ENCODE measurements around the gene ADO.
A peak's percentile ranks its signal among the peaks of the same experiment; 100 is the strongest.

ADO gene

DNA sequence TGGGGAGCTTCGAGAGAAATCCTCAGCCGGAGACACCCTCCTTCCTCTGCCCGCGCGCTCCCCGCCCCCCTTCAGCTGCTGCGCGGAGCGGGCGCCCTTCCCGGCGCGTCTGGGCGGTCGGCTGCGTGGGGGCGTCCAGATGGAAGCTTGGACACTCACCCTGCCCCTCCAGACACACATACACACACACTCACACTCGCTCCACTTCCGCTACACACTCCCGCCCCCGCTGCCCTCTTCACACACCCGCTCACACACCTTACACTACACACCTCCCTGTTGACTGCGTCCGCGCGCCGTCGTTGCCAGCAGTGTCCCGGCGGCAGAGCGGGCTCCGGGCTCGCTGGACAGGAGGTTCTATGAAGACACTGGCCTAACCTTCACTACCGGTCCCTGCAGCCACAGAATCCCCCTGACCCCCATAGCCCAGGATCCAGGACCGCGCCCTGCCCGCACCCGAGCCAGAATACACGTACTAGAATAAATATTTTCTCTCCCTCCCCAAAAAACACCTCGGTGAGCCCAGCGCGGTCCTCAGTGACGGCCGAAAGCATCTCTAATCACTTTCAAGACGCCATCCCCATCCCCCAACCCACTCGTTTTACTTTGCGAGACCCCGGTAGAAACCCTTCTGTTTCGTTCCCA lies 12.7 kb downstream of the ADO start:
- Histone ChIP-seq H3K36me3 (ENCODE audit: control insufficient read depth, insufficient read depth, low read length) (no peaks in the 10 kb centered on the region), H3K4me3 (ENCODE audit: insufficient read depth, low read depth, low read length, poor library complexity, severe bottlenecking) (peak overlapping the region; percentile 91), H3K27me3 (replicated peaks; ENCODE audit: control insufficient read depth, insufficient read depth, low read length, poor library complexity, severe bottlenecking) (peaks cover 32% of the 10 kb centered on the region), H3K9me3 (ENCODE audit: control insufficient read depth, low read length) (no peaks in the 10 kb centered on the region), H3K4me1 (ENCODE audit: control insufficient read depth, insufficient read depth, low read length, poor library complexity, severe bottlenecking) (peaks cover 41% of the 10 kb centered on the region), H3K27ac (ENCODE audit: insufficient read depth, low read length, poor library complexity, severe bottlenecking) (peak overlapping the region; percentile 80)
- peak in 2 of 3 donors; percentile 30 to 40 for DNase-seq

DNA sequence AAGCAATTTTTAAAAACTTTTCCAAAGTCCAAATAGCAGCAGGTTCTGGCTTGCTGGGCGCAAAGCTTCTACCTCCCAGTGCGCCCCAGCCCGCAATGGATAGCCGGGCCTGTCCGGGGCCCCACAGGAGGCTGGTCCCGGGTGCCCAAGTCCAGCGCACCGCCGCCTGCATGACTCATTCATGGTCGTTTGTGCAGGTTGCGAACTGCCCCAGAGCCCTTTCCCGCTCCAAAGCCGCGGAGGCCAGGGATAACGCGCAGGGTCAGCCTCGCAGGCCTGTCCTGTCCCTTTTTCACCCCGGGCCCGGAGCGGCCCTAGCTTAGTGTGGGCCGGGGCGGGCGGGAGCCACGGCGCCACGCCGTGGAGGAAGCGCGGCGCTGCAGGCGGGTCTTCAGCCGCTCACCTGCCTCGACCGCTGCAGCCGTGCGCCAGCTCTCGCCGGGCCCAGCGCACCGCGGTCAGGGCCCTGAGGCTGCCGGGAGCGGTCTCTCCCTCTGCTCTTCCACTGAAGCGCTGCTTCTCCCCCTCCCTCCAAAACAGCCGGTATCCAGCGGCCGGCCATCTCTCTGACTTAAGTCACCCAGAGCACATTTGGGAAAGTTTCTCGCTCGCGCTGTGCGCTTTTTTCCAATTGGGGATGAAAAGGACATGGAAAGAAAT lies 13.4 kb downstream of the ADO start:
- DNase-seq = peak; percentile 32 to 47 (median 47)
- H3K36me3 ChIP-seq (ENCODE audit: control insufficient read depth, insufficient read depth, low read length) = no peaks in the 10 kb centered on the region
- H3K9me3 ChIP-seq (ENCODE audit: control insufficient read depth, low read length) = no peaks in the 10 kb centered on the region
- peak overlapping the region; percentile 80 for H3K27ac ChIP-seq (ENCODE audit: insufficient read depth, low read length, poor library complexity, severe bottlenecking)
- peak overlapping the region; percentile 91 for H3K4me3 ChIP-seq (ENCODE audit: insufficient read depth, low read depth, low read length, poor library complexity, severe bottlenecking)
- H3K4me1 ChIP-seq (ENCODE audit: control insufficient read depth, insufficient read depth, low read length, poor library complexity, severe bottlenecking) = peaks cover 41% of the 10 kb centered on the region
- peaks cover 32% of the 10 kb centered on the region for H3K27me3 ChIP-seq (replicated peaks; ENCODE audit: control insufficient read depth, insufficient read depth, low read length, poor library complexity, severe bottlenecking)

DNA sequence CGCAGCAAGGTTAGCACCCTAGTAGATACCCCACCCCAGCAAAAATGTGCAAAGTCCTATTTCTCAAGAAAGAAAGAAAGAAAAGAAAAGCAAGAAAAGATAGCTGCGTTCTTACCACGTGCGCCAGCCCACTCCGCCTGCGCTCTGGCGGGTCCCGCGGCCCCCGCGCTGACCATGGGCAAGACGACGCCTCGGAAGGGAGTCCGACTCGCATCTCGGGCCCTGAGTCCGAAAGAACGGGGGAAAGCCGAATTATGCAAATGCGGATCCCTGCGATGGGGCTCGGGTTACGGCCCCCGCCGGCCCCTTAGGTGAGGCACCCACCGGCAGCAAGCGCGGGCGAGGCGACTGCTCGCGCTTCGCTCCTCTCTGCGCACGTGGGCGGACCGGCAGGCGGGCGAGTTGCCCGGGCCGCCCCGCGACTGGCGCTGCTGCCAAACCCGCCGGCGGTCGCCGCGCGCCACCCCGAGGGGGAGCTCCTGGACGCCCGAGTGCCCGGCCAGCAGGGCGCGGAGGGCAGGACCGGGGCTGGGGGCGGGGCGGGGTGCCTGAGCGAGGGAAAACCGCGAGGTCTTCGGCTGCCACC lies 14.0 kb downstream of the ADO start:
- Histone ChIP-seq H3K4me1 (ENCODE audit: control insufficient read depth, insufficient read depth, low read length, poor library complexity, severe bottlenecking) (peaks cover 41% of the 10 kb centered on the region), H3K27me3 (replicated peaks; ENCODE audit: control insufficient read depth, insufficient read depth, low read length, poor library complexity, severe bottlenecking) (peaks cover 32% of the 10 kb centered on the region), H3K36me3 (ENCODE audit: control insufficient read depth, insufficient read depth, low read length) (no peaks in the 10 kb centered on the region), H3K9me3 (ENCODE audit: control insufficient read depth, low read length) (no peaks in the 10 kb centered on the region), H3K4me3 (ENCODE audit: insufficient read depth, low read depth, low read length, poor library complexity, severe bottlenecking) (peak overlapping the region; percentile 91), H3K27ac (ENCODE audit: insufficient read depth, low read length, poor library complexity, severe bottlenecking) (no peak overlapping the region)
- DNase-seq = peak in 2 of 3 donors; percentile 15 to 30

DNA sequence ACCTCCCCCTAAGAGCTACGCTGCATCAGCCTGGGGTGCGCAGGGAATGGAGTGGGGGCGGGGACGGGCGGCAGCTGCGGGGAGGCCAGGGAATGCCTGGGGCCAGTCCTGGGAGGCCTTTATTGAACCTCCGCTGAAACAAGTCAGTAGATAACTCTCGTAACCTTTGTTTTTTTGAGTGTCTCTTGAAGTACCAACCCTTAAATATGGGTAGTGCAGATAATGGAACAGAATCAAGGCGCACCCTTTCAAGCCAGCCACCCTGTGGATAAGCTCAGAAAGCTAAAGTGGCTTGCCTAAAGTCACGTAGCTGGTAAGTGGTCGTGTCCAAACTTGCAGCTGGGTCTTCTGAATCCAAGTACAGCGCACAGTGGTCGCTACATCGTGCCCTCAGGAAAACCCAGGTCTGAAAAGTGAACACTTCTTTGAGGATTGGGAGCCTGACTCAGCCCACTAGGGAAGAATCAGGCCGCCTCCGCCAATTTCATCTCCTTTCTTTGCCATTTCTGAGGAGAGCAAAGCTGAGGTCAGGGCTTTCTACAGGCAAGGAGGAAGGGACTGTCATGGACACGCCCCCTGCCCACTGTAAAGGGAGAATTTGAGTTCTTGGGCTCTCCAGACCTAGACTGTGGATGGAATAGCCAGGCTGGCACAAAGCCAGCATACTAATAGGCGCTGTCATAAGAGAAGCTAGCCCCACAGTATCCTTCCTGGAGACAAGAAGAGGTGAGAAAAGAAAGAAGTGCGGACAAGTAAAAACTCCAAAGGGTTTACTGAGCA lies 14.8 kb downstream of the ADO start:
- peaks cover 30% of the 10 kb centered on the region for H3K27me3 ChIP-seq (replicated peaks; ENCODE audit: control insufficient read depth, insufficient read depth, low read length, poor library complexity, severe bottlenecking)
- H3K9me3 ChIP-seq (ENCODE audit: control insufficient read depth, low read length) = no peaks in the 10 kb centered on the region
- no peak overlapping the region for H3K4me3 ChIP-seq (ENCODE audit: insufficient read depth, low read depth, low read length, poor library complexity, severe bottlenecking)
- no peaks in the 10 kb centered on the region for H3K36me3 ChIP-seq (ENCODE audit: control insufficient read depth, insufficient read depth, low read length)
- H3K4me1 ChIP-seq (ENCODE audit: control insufficient read depth, insufficient read depth, low read length, poor library complexity, severe bottlenecking) = peaks cover 40% of the 10 kb centered on the region
- H3K27ac ChIP-seq (ENCODE audit: insufficient read depth, low read length, poor library complexity, severe bottlenecking) = no peak overlapping the region
- no peak for DNase-seq

DNA sequence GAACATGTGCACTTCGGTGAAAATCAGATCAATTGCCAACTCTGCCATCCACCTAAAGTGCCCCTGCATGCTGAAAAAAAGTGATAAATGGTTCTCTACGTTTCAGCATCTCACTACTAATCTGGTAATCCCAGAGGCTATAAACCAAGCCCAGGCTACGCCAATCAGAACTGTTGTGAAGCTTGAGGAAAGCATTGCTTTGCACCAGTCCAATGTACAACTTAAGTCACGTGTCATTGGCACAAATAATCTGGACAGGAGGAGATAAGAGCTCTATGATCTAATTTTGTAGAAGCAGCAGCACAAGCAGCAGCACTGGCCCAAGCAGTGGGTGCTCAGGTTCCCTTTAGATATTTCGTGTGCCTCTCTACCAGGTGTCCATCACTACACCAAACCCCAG lies 16.1 kb downstream of the ADO start:
- H3K36me3 ChIP-seq (ENCODE audit: control insufficient read depth, insufficient read depth, low read length) = no peaks in the 10 kb centered on the region
- no peak overlapping the region for H3K27ac ChIP-seq (ENCODE audit: insufficient read depth, low read length, poor library complexity, severe bottlenecking)
- H3K4me3 ChIP-seq (ENCODE audit: insufficient read depth, low read depth, low read length, poor library complexity, severe bottlenecking) = no peak overlapping the region
- peaks cover 17% of the 10 kb centered on the region for H3K27me3 ChIP-seq (replicated peaks; ENCODE audit: control insufficient read depth, insufficient read depth, low read length, poor library complexity, severe bottlenecking)
- H3K4me1 ChIP-seq (ENCODE audit: control insufficient read depth, insufficient read depth, low read length, poor library complexity, severe bottlenecking) = peaks cover 28% of the 10 kb centered on the region
- H3K9me3 ChIP-seq (ENCODE audit: control insufficient read depth, low read length) = no peaks in the 10 kb centered on the region
- no peak for DNase-seq

DNA sequence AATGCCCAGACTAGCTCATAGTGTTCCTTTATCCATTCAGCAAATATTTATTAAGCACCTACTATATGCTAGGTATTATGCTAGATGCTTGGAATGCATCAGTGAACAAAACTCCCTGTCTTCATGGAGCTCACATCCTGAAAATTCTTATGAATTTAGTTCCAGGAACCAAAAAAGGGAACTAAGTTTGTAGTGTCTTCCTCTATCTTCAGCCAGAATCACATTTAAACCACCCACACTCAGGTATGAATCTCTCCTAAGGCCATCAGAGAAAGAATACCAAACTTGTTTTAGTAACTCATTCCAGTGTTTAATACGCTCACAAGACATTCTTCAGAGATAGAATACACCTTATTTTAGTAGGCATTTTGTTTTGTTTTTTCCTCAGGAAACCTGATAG lies 21.8 kb downstream of the ADO start:
- Histone ChIP-seq H3K4me1 (ENCODE audit: control insufficient read depth, insufficient read depth, low read length, poor library complexity, severe bottlenecking) (no peaks in the 10 kb centered on the region), H3K9me3 (ENCODE audit: control insufficient read depth, low read length) (no peaks in the 10 kb centered on the region), H3K4me3 (ENCODE audit: insufficient read depth, low read depth, low read length, poor library complexity, severe bottlenecking) (no peak overlapping the region), H3K27me3 (replicated peaks; ENCODE audit: control insufficient read depth, insufficient read depth, low read length, poor library complexity, severe bottlenecking) (no peaks in the 10 kb centered on the region), H3K27ac (ENCODE audit: insufficient read depth, low read length, poor library complexity, severe bottlenecking) (no peak overlapping the region), H3K36me3 (ENCODE audit: control insufficient read depth, insufficient read depth, low read length) (no peaks in the 10 kb centered on the region)
- DNase-seq = no peak

DNA sequence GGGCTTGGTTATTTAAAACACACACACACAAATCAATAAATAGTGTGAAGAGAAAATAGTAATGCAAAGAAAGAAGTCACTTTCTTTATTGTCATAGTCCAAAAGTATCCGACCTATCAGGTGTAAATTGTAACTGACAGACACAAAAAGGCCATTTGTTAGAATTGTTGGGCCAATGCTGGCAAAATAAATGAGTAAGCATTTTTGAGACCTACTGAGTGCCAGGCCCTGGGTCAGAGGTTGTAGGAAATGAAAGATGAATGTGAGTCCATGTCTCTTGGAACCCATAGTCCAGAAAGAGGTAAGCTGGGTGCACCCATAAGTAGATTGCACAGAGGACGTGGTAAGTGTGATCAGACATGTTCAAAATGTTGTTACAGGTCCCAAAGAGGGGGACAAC lies 25.1 kb downstream of the ADO start:
- Histone ChIP-seq H3K36me3 (ENCODE audit: control insufficient read depth, insufficient read depth, low read length) (no peaks in the 10 kb centered on the region), H3K4me3 (ENCODE audit: insufficient read depth, low read depth, low read length, poor library complexity, severe bottlenecking) (no peak overlapping the region), H3K9me3 (ENCODE audit: control insufficient read depth, low read length) (no peaks in the 10 kb centered on the region), H3K27ac (ENCODE audit: insufficient read depth, low read length, poor library complexity, severe bottlenecking) (no peak overlapping the region), H3K4me1 (ENCODE audit: control insufficient read depth, insufficient read depth, low read length, poor library complexity, severe bottlenecking) (no peaks in the 10 kb centered on the region), H3K27me3 (replicated peaks; ENCODE audit: control insufficient read depth, insufficient read depth, low read length, poor library complexity, severe bottlenecking) (no peaks in the 10 kb centered on the region)
- DNase-seq = no peak

DNA sequence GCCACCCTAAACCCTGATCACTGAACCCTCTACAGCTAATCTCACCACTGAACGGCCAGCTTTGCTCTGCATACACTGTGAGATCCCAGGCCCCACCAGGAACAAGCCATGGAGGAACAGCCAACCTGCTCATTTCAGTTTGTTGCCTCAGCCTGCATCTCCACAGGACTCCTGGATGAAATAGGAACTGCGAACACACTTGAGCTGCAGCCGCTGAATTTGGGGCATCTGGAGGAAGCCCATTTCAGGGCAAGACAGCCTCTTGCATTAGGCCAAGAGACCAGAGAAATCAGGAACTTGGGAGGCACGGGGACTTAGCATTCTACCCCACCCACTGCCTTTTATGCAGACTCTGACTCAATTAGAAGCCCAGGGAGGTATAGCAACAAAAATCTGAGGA lies 26.2 kb downstream of the ADO start:
- H3K4me3 ChIP-seq (ENCODE audit: insufficient read depth, low read depth, low read length, poor library complexity, severe bottlenecking) = no peak overlapping the region
- no peaks in the 10 kb centered on the region for H3K36me3 ChIP-seq (ENCODE audit: control insufficient read depth, insufficient read depth, low read length)
- no peaks in the 10 kb centered on the region for H3K27me3 ChIP-seq (replicated peaks; ENCODE audit: control insufficient read depth, insufficient read depth, low read length, poor library complexity, severe bottlenecking)
- no peaks in the 10 kb centered on the region for H3K9me3 ChIP-seq (ENCODE audit: control insufficient read depth, low read length)
- DNase-seq = no peak
- no peaks in the 10 kb centered on the region for H3K4me1 ChIP-seq (ENCODE audit: control insufficient read depth, insufficient read depth, low read length, poor library complexity, severe bottlenecking)
- H3K27ac ChIP-seq (ENCODE audit: insufficient read depth, low read length, poor library complexity, severe bottlenecking) = no peak overlapping the region

DNA sequence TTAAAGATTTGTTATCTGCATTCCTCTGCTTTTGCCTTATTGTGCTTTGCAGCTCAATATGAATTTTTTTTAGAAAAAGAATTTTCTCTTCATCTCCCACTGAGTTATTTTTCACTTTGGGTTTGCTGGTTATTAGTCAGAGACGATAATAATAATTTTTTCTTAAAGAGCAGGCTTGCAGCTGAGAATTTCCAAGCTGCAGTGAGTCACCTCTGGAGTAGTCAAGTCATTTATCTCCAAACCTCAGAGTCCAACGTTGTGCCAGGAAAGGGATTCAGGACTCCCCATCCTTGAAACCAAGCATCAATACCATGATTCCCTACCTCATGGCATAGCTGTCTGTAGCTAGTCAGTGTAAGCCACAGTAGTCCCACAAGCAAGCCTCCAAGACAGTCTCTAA lies 26.8 kb downstream of the ADO start:
- no peak overlapping the region for H3K27ac ChIP-seq (ENCODE audit: insufficient read depth, low read length, poor library complexity, severe bottlenecking)

DNA sequence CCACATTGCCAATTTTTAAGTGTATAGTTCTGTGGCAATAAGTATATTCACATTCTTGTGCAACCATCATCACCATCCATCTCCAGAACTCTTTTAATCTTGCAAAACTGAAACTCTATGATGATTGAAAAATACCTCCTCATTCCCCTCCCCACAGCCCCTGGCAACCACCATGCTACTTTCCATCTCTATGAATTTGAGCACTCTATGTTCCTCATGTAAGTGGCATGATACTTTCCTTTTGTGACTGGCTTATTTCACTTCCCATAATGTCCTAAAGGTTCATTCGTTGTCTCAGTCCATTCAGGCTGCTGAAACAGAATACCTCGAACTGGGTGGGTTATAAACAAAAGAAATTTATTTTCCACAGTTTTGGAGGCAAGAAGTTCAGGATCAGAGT lies 35.1 kb downstream of the ADO start:
- no peaks in the 10 kb centered on the region for H3K36me3 ChIP-seq (ENCODE audit: control insufficient read depth, insufficient read depth, low read length)
- no peaks in the 10 kb centered on the region for H3K27me3 ChIP-seq (replicated peaks; ENCODE audit: control insufficient read depth, insufficient read depth, low read length, poor library complexity, severe bottlenecking)
- no peak overlapping the region for H3K27ac ChIP-seq (ENCODE audit: insufficient read depth, low read length, poor library complexity, severe bottlenecking)
- no peak overlapping the region for H3K4me3 ChIP-seq (ENCODE audit: insufficient read depth, low read depth, low read length, poor library complexity, severe bottlenecking)
- DNase-seq = no peak
- H3K9me3 ChIP-seq (ENCODE audit: control insufficient read depth, low read length) = no peaks in the 10 kb centered on the region
- no peaks in the 10 kb centered on the region for H3K4me1 ChIP-seq (ENCODE audit: control insufficient read depth, insufficient read depth, low read length, poor library complexity, severe bottlenecking)

More for the DNA sequence above, 26.8 kb downstream of the ADO start:
- no peak overlapping the region for H3K4me3 ChIP-seq (ENCODE audit: insufficient read depth, low read depth, low read length, poor library complexity, severe bottlenecking)
- no peaks in the 10 kb centered on the region for H3K9me3 ChIP-seq (ENCODE audit: control insufficient read depth, low read length)
- DNase-seq = no peak
- H3K4me1 ChIP-seq (ENCODE audit: control insufficient read depth, insufficient read depth, low read length, poor library complexity, severe bottlenecking) = no peaks in the 10 kb centered on the region
- H3K27me3 ChIP-seq (replicated peaks; ENCODE audit: control insufficient read depth, insufficient read depth, low read length, poor library complexity, severe bottlenecking) = no peaks in the 10 kb centered on the region
- H3K36me3 ChIP-seq (ENCODE audit: control insufficient read depth, insufficient read depth, low read length) = no peaks in the 10 kb centered on the region

All from effector memory CD4-positive, alpha-beta T cell (primary cell).